HEK293 (cell line): ENCODE measurements around the gene RFX2.
A peak's percentile ranks its signal among the peaks of the same experiment; 100 is the strongest.

Experiments used
- CTCF ChIA-PET: fragments of 350-600 bp; formaldehyde crosslinking; extraction: SDS; loops from one replicate; lab custom pipeline; 2021; ENCODE audit warnings: antibody characterized with exemption; lab: Yijun Ruan, JAX
- POLR2A ChIA-PET: fragments of 300-600 bp; formaldehyde crosslinking; extraction: SDS; loops from one replicate; lab custom pipeline; 2020; ENCODE audit warnings: antibody characterized with exemption, inconsistent platforms; lab: Yijun Ruan, JAX
- H3K27ac ChIP-seq: fragments of 200-500 bp; sonication (Bioruptor generic); 2 replicates; pipeline ENCODE4 v1.5.1; 2014; ENCODE audit warnings: low read depth, low read length, control low read depth, inconsistent platforms; ENCODE audit errors: extremely low read depth
- H3K36me3 ChIP-seq, 2 experiments: fragments of 200-500 bp in 1 of 2; sonication (Bioruptor generic) in 1 of 2; 1 replicate in 1 of 2; 2 replicates in 1 of 2; pipeline ENCODE4 v1.5.1; 2014 to 2017; ENCODE audit warnings: inconsistent platforms in 2 of 2, low read length in 2 of 2; ENCODE audit not compliant: control insufficient read depth in 2 of 2, insufficient read depth in 1 of 2
- H3K4me1 ChIP-seq: fragments of 200-500 bp; sonication (Bioruptor generic); 2 replicates; pipeline ENCODE4 v1.5.1; 2014; ENCODE audit warnings: mild to moderate bottlenecking, low read length, inconsistent platforms; ENCODE audit not compliant: control insufficient read depth, insufficient read depth
- H3K4me3 ChIP-seq: 2 replicates; pipeline ENCODE4 v1.5.1; 2011; ENCODE audit warnings: low read depth, mild to moderate bottlenecking, control low read depth, low read length, moderate library complexity
- H3K9me3 ChIP-seq: fragments of 200-500 bp; sonication (Bioruptor generic); 2 replicates; pipeline ENCODE4 v1.5.1; 2014; ENCODE audit warnings: low read depth, low read length, inconsistent platforms; ENCODE audit not compliant: control insufficient read depth, insufficient read depth
- KLF9 ChIP-seq: fragments of 450-650 bp; formaldehyde crosslinking; IDR thresholded peaks from 2 replicates; pipeline ENCODE4 v1.5.1; 2016; ENCODE audit warnings: missing biosample characterization, missing genetic modification characterization, low read depth
- PRDM1 ChIP-seq: fragments of 450-650 bp; formaldehyde crosslinking; IDR thresholded peaks from 2 replicates; pipeline ENCODE4; 2016; ENCODE audit warnings: missing biosample characterization, missing genetic modification characterization
- PRDM10 ChIP-seq: fragments of 450-650 bp; formaldehyde crosslinking; IDR thresholded peaks from 2 replicates; pipeline ENCODE4 v1.5.1; 2016; ENCODE audit warnings: missing biosample characterization, missing genetic modification characterization
- PRDM6 ChIP-seq: fragments of 450-650 bp; formaldehyde crosslinking; IDR thresholded peaks from 2 replicates; pipeline ENCODE4 v1.5.1; 2017; ENCODE audit warnings: missing biosample characterization, missing genetic modification characterization
- REPIN1 ChIP-seq: fragments of 450-650 bp; formaldehyde crosslinking; IDR thresholded peaks from 2 replicates; pipeline ENCODE4 v1.5.1; 2017; ENCODE audit warnings: missing biosample characterization, missing genetic modification characterization, low read depth
- SCRT2 ChIP-seq: fragments of 450-650 bp; formaldehyde crosslinking; IDR thresholded peaks from 2 replicates; pipeline ENCODE4 v1.5.1; 2016; ENCODE audit warnings: missing biosample characterization, missing genetic modification characterization
- TCF7L2 ChIP-seq: IDR thresholded peaks from 2 replicates; pipeline ENCODE4 v1.6.1; 2011; ENCODE audit warnings: low read depth, mild to moderate bottlenecking, inconsistent platforms, low read length, moderate library complexity, borderline replicate concordance
- WT1 ChIP-seq: fragments of 450-650 bp; formaldehyde crosslinking; IDR thresholded peaks from 2 replicates; pipeline ENCODE4 v1.5.1; 2016; ENCODE audit warnings: missing biosample characterization, missing genetic modification characterization
- ZBTB44 ChIP-seq: fragments of 450-650 bp; IDR thresholded peaks from 2 replicates; pipeline ENCODE4 v1.5.1; 2018; ENCODE audit warnings: missing biosample characterization, mild to moderate bottlenecking, missing genetic modification characterization
- ZEB2 ChIP-seq: fragments of 450-650 bp; formaldehyde crosslinking; IDR thresholded peaks from 2 replicates; pipeline ENCODE4 v1.5.1; 2016; ENCODE audit warnings: missing biosample characterization, missing genetic modification characterization
- ZFP37 ChIP-seq: fragments of 450-650 bp; formaldehyde crosslinking; IDR thresholded peaks from 2 replicates; pipeline ENCODE4 v1.5.1; 2016; ENCODE audit warnings: missing biosample characterization, missing genetic modification characterization
- ZFP69B ChIP-seq: fragments of 450-650 bp; formaldehyde crosslinking; IDR thresholded peaks from 2 replicates; pipeline ENCODE4 v1.5.1; 2016; ENCODE audit warnings: missing biosample characterization, missing genetic modification characterization
- ZNF214 ChIP-seq: fragments of 450-650 bp; formaldehyde crosslinking; IDR thresholded peaks from 2 replicates; pipeline ENCODE4 v1.5.1; 2017; ENCODE audit warnings: missing biosample characterization, mild to moderate bottlenecking, missing genetic modification characterization, borderline replicate concordance
- ZNF26 ChIP-seq: fragments of 450-650 bp; formaldehyde crosslinking; IDR thresholded peaks from 2 replicates; pipeline ENCODE4 v1.5.1; 2016; ENCODE audit warnings: missing biosample characterization, missing genetic modification characterization
- ZNF335 ChIP-seq: fragments of 450-650 bp; formaldehyde crosslinking; conservative IDR thresholded peaks from 2 replicates; pipeline ENCODE4 v1.5.1; 2016; ENCODE audit warnings: missing biosample characterization, missing genetic modification characterization
- ZNF433 ChIP-seq: fragments of 450-650 bp; formaldehyde crosslinking; IDR thresholded peaks from 2 replicates; pipeline ENCODE4 v1.5.1; 2016; ENCODE audit warnings: missing biosample characterization, missing genetic modification characterization, low read depth
- ZNF580 ChIP-seq: fragments of 450-650 bp; formaldehyde crosslinking; IDR thresholded peaks from 2 replicates; pipeline ENCODE4 v1.5.1; 2016; ENCODE audit warnings: missing biosample characterization, missing genetic modification characterization
- ZNF701 ChIP-seq: fragments of 450-650 bp; formaldehyde crosslinking; IDR thresholded peaks from 2 replicates; pipeline ENCODE4 v1.5.1; 2016; ENCODE audit warnings: missing biosample characterization, missing genetic modification characterization
- ZNF76 ChIP-seq: fragments of 450-650 bp; formaldehyde crosslinking; IDR thresholded peaks from 2 replicates; pipeline ENCODE4; 2016; ENCODE audit warnings: low read depth, missing biosample characterization, missing genetic modification characterization, borderline replicate concordance
- ZNF837 ChIP-seq: fragments of 450-650 bp; formaldehyde crosslinking; IDR thresholded peaks from 2 replicates; pipeline ENCODE4 v1.5.1; 2016; ENCODE audit warnings: missing biosample characterization, missing genetic modification characterization
- ZSCAN16 ChIP-seq: fragments of 450-650 bp; formaldehyde crosslinking; IDR thresholded peaks from 2 replicates; pipeline ENCODE4 v1.5.1; 2016; ENCODE audit warnings: missing biosample characterization, missing genetic modification characterization
- ZSCAN23 ChIP-seq: fragments of 450-650 bp; formaldehyde crosslinking; IDR thresholded peaks from 2 replicates; pipeline ENCODE4 v1.5.1; 2016; ENCODE audit warnings: missing biosample characterization, missing genetic modification characterization

RFX2 gene

GRCh38 chr19:6065685-6066374, 44.5 kb downstream of the RFX2 start (continued):
- TF ChIP-seq ZBTB44, result peak; percentile 48; the same call in 1 of the 2 replicates
- TF ChIP-seq WT1 (tag by site-specific recombination), result no peak
- TF ChIP-seq ZFP69B (tag by site-specific recombination), result no peak
- TF ChIP-seq ZNF214 (tag by site-specific recombination), result no peak

GRCh38 chr19:6064336-6065073, 45.8 kb downstream of the RFX2 start:
- ChIA-PET POLR2A (no interaction called here), CTCF (interaction anchor here (0.6 to 4.3 kb wide), 4 partner anchors 42 to 77 kb away, joined by 3 to 15 read pairs (median 4); no protein-coding TSS in a partner anchor)
- H3K9me3 ChIP-seq, result no peaks in the 10 kb centered on the region
- TF ChIP-seq ZFP37 (tag by site-specific recombination) (no peak), PRDM1 (0 out of 2 replicates have a peak, but pooled peaks have one; percentile 43), PRDM10 (peak; percentile 87), SCRT2 (tag by site-specific recombination) (no peak), PRDM6 (no peak), ZNF701 (tag by site-specific recombination) (no peak), ZSCAN23 (tag by site-specific recombination) (no peak), ZNF580 (no peak)
- TF ChIP-seq, all 188 proteins: peak for 2
- no peak overlapping the region for H3K27ac ChIP-seq
- H3K4me3 ChIP-seq, result no peak overlapping the region
- H3K4me1 ChIP-seq, result peaks cover 5% of the 10 kb centered on the region; the same call in 1 of the 2 replicates
- no peaks in the 10 kb centered on the region for H3K36me3 ChIP-seq

- H3K4me1 ChIP-seq, result peaks cover 5% of the 10 kb centered on the region; the same call in 1 of the 2 replicates
- TF ChIP-seq ZNF837, result no peak
- TF ChIP-seq ZEB2 (tag by site-specific recombination), result no peak
- no peak for TF ChIP-seq ZNF433 (tag by site-specific recombination)
- TF ChIP-seq ZNF26 (tag by site-specific recombination), result no peak
- no peak for TF ChIP-seq TCF7L2
- TF ChIP-seq ZSCAN16 (tag by site-specific recombination), result no peak
- TF ChIP-seq ZNF335 (tag by site-specific recombination), result no peak
- TF ChIP-seq REPIN1 (tag by site-specific recombination), result no peak
- TF ChIP-seq KLF9 (tag by site-specific recombination), result no peak
- no peak for TF ChIP-seq ZNF76 (tag by site-specific recombination)
These were observed 46.5 kb downstream of the RFX2 start for GRCh38 chr19:6063576-6064335.

More at GRCh38 chr19:6063576-6064335, 46.5 kb downstream of the RFX2 start:
- no peaks in the 10 kb centered on the region for H3K36me3 ChIP-seq
- H3K27ac ChIP-seq, result no peak overlapping the region
- ChIA-PET CTCF (interaction anchor here (0.6 to 4.3 kb wide), 3 partner anchors 47 to 77 kb away, joined by 3 to 15 read pairs (median 3); no protein-coding TSS in a partner anchor), POLR2A (no interaction called here)
- no peaks in the 10 kb centered on the region for H3K9me3 ChIP-seq
- H3K4me3 ChIP-seq, result no peak overlapping the region
